ENCODE measurements around the gene ICAM2.
"Not testable (repeated sequence)": the region's sequence is repeated elsewhere in the genome, so short reads cannot be mapped to it uniquely, and the experiment has no call there.

ICAM2 gene

GRCh38 chr17:63983320-63983719, 37.1 kb downstream of the ICAM2 start:
- DNase-seq (ENCODE audit: low read depth): no peak

GRCh38 chr17:63982641-63983040, 37.8 kb downstream of the ICAM2 start:
- not testable (repeated sequence) for H3K4me3 ChIP-seq (ENCODE audit: low read length); DNase-seq (ENCODE audit: low read depth)

More at GRCh38 chr17:63983320-63983719, 37.1 kb downstream of the ICAM2 start:
- H3K4me3 ChIP-seq (ENCODE audit: low read length): no peak overlapping the region
- no peak for TF ChIP-seq CTCF (conservative IDR thresholded peaks at IDR 0.05; ENCODE audit: low read length)

- DNase-seq (ENCODE audit: low read depth): no peak
- no peak for TF ChIP-seq CTCF (conservative IDR thresholded peaks at IDR 0.05; ENCODE audit: low read length)
- H3K4me3 ChIP-seq (ENCODE audit: low read length): no peak overlapping the region
These were observed 41.9 kb downstream of the ICAM2 start for GRCh38 chr17:63978272-63979200.

- no peak for TF ChIP-seq CTCF (conservative IDR thresholded peaks at IDR 0.05; ENCODE audit: low read length)
- no peak for DNase-seq (ENCODE audit: low read depth)
- H3K4me3 ChIP-seq (ENCODE audit: low read length): no peak overlapping the region
These were observed 43.7 kb downstream of the ICAM2 start for GRCh38 chr17:63976702-63977101.

GRCh38 chr17:63975541-63976092, 44.8 kb downstream of the ICAM2 start:
- TF ChIP-seq CTCF (conservative IDR thresholded peaks at IDR 0.05; ENCODE audit: low read length): no peak
- DNase-seq (ENCODE audit: low read depth): no peak
- no peak overlapping the region for H3K4me3 ChIP-seq (ENCODE audit: low read length)

- H3K4me3 ChIP-seq (ENCODE audit: low read length): no peak overlapping the region
- peak; percentile 41 for DNase-seq (ENCODE audit: low read depth)
These were observed 45.7 kb downstream of the ICAM2 start for GRCh38 chr17:63974594-63975192.

More at GRCh38 chr17:63974594-63975192, 45.7 kb downstream of the ICAM2 start:
- no peak for TF ChIP-seq CTCF (conservative IDR thresholded peaks at IDR 0.05; ENCODE audit: low read length)
